Stimulated activated naive CD4-positive, alpha-beta T cell (primary cell): Measurements from ENCODE around the gene PRKCE.

ENCODE experiments used
- DNase-seq, 6 experiments: peaks; one replicate each; lab custom pipeline; 2025; lab: John Stamatoyannopoulos, UW

The PRKCE gene

DNA sequence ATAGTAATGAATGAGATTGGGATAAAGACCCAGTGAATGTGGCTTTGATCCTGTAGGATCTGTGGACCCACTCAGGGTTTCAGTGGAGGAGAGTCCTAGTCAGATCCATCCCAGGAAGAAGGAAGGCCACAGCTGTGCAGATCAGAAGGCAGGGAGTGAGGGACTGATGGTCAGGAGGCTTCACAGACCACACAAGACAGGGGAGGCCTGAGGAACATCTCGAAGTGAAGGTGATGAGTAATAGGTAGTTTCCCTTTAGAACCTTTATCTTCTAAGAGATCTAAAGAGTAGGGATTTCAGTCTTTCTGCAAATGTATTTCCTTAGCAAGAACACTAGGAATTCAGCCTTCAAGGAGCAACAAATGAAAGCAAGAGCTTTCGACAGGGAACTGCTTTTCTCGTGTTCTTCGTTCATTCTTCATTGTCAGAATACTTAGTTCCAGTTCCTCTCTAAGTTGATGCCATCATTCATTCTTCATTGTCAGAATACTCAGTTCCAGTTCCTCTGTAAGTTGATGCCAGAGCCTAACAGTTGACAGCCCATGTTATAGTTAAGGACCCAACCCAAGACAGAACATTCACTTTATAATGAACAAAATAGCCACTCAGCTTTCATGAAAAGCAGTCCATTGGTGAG is 495.5 kb downstream of the PRKCE start:
- DNase-seq = no peak

- DNase-seq = no peak
These were observed 496.3 kb downstream of the PRKCE start for GRCh38 chr2:46147626-46148368.

GRCh38 chr2:46148369-46148736 is 496.9 kb downstream of the PRKCE start:
- DNase-seq = no peak

DNA sequence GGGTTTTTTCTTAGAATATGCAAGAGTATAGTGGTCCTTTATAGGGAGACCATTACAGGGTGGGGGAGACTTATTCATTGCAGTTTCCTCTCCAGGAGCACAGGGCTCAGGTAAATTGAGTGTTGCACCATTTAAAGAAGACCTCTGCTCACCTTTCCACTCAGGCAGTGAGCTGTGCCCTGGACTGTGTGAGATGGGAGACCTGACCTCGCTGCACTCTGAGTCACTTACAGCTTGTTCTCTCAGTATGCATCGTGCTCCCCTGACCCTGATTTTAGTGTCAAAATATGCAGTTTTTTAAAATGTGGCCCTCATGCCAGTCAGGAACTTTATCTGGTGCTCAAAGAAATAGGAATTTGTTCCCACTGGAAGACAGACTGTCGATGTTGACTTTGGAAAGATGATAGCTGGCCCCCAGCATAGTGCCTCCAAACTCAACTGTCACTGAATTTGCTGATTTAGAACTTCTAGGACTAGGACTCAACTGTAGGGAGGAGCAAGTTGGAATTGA is 499.0 kb downstream of the PRKCE start:
- no peak for DNase-seq

- DNase-seq = no peak
These were observed 500.1 kb downstream of the PRKCE start for GRCh38 chr2:46151577-46151976.

GRCh38 chr2:46153996-46154753 is 502.7 kb downstream of the PRKCE start:
- DNase-seq = no peak

DNA sequence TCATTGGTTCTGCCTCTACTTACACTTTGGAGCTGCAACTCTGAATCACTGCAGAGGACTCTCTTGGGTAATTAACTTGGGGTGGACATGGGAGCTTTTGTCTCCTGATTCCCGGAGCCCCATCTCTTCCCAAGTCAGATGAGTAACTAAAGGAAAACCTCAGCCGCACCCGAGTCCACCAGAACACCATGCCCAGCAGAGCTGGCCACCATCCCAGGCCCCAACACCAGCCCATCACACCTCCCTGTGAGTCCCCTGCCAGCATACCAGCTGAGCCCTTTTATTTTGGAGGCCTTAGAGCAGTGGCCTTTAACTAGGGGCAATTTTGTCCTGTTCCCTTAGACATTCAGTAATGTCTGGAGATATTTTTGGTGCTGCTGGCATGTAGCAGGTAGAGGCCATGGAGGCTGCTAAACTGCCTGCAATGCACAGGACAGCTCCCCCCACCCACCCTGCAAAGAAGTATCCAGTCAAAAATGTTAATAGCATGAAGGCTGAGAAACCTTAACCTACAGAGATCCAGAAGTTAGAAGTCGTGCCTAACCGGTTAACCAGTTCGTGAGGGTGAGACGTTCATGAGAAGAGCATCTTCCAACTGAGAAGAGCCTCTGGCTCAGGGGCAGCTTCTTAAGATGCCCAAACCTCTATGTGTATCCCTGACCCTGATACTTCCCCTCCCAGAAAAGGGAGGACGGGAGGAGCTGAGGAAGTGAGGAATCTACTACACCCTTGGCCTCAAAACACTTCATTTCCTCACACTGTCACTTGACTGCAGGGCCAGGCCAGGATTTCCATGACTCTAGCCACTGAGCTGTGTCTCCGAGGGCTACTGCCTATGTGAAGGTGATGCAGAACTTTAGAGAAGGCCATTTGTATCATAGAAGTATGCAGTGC is 505.8 kb downstream of the PRKCE start:
- DNase-seq = no peak

DNA sequence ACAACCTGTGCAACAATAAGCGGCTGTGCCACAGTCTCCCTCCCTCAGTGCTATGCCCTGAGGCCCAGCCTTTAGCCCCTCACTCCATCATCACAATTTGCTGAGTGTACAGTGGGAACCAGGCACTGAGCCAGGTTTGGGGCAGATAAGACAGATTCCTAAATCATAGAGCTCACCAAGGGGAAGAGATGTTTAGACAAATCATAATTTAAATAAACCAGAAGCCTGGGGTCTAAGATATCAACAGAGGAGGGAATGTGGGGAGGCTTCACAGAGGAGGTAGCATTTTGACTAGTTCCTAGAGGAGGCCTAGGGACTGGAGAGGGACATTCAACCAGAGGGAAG is 506.5 kb downstream of the PRKCE start:
- DNase-seq = no peak

DNA sequence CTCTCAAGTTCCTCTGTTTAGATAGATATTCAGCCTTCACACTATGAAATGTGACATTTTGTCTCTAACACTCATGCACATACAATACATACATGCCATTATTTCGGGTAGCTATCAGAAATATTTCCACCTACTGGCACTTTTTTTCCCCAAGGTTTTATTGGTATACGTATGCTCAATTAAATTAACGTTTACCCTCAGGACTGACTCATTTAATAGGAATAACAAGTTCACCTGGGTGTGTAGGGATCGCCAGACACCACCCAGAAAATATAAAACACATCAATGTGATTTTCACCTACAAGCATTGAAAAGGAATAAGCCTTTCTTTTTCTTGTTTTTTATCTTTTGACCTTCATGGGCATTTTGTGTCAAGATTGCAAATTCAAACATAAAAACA is 507.2 kb downstream of the PRKCE start:
- no peak for DNase-seq

DNA sequence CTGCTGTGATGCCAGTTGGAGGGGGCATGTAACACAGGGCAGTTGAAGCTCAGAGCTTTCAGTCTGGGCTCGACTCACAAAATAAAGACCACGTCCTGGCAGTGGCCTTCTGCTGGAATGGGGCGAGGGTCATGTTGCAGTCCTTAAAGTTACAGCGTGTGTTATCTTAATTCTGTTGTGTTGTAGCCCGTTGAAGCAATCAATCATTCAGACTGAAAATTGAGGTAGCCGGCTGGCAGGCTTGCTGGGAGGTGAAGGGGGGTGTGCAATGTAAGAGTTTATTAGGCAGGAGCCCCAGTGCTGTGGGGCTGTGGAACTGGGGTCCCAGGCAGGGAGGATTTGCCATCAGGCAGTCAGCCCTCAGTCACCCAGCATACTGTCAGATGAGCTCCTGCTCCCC is 508.9 kb downstream of the PRKCE start:
- no peak for DNase-seq

GRCh38 chr2:46161315-46161714 is 509.8 kb downstream of the PRKCE start:
- DNase-seq = no peak

- DNase-seq = no peak
These were observed 510.4 kb downstream of the PRKCE start for GRCh38 chr2:46161911-46162310.

GRCh38 chr2:46162329-46163097 is 511.0 kb downstream of the PRKCE start:
- no peak for DNase-seq

GRCh38 chr2:46163098-46163430 is 511.6 kb downstream of the PRKCE start:
- no peak for DNase-seq

GRCh38 chr2:46163804-46164528 is 512.5 kb downstream of the PRKCE start:
- DNase-seq = no peak

GRCh38 chr2:46164529-46165301 is 513.2 kb downstream of the PRKCE start:
- no peak for DNase-seq

- DNase-seq = no peak
These were observed 514.4 kb downstream of the PRKCE start for GRCh38 chr2:46165916-46166315.

DNA sequence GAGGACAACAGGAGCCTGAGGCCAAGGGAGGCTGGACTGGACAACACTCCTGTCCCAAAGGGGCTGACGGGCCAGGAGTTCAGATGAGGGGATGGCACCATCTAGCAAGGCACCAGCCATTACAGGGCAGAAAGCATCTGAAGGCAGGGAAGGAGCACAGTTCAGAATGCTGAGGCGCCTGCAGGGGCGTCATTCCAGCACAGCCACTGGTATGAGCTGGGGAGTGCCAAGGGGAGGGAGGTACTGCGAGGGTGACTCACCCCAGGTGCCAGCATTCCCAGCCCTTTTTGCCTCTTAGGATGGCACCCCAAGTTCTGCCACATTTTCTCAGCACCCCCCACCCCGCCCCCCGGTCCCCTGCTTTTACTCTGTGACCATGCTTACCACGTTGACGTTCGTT is 515.9 kb downstream of the PRKCE start:
- no peak for DNase-seq

DNA sequence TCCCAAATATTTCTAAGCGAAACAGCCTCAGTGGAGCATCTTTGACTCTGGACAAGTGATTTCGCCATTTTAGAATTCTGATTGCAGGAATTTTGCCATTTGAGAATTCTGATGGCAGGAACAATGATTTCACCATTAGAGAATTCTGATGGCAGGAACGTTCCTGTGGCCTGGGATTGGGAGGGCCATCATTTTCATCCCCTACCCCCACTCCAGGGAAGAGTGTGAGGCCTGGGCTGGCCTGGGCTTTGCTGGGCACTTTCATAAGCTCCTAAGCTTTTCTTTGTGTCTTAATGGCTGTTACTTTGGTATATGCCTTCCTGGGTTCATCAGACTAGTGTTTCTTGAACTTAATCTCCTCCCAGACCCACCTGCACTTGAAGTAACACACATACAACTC is 516.4 kb downstream of the PRKCE start:
- DNase-seq = no peak

DNA sequence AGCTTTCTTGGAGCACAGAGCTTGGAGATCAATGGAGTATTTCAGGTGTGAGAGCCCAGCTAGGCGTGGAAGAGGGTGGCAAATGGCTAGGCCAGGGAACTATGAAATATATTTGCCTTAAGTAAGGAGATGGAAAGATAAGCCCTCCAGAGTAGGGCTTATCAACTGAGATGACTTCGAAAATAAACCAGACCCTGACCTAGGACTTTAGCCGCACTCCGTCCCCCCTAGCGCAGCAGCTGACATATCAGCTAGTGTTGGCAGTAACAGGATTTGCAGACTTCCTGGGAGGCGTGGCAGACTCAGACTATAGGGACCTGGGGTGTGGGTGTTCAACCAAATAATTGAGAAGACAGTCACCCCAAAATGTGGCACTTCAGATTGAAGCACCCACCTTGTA is 518.0 kb downstream of the PRKCE start:
- no peak for DNase-seq
